Tibial nerve (tissue), 3 donors: ENCODE results near the gene SLC38A4.

Source experiments
- POLR2A ChIP-seq, 2 donors: fragments of 450-650 bp; IDR thresholded peaks; one replicate each; pipeline ENCODE4 v1.6.1; 2017; ENCODE audit warnings: antibody characterized with exemption in 2 of 2, mild to moderate bottlenecking in 2 of 2, moderate library complexity in 2 of 2
- TF ChIP-seq, protein P1 (sequence below), 5 experiments: fragments of 200-600 bp in 3 of 5; fragments of 450-650 bp in 2 of 5; sonication (generic) in 3 of 5; IDR thresholded peaks; one replicate each; pipeline ENCODE4 v1.5.1; 2016 to 2019; ENCODE audit warnings: antibody characterized with exemption in 5 of 5, mild to moderate bottlenecking in 3 of 5, moderate library complexity in 2 of 5

DNA sequence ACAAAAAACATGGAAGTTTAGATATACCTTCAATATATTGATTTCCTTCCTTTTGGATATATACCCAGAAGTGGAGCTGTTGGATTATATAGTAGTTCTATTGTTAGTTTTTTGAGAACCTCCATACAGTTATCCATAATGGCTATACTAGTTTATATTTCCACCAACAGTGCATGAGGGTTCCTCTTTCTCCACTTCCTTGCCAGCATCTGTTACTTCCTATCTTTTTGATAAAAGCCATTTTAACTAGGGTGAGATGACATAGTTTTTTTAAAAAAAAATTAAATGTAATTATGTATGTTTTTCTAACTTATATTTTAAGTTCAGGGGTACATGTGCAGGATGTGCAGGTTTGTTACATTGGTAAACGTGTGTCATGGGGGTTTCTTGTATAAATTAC, 10.0 kb upstream of the SLC38A4 start:
- TF ChIP-seq, protein P1, sequence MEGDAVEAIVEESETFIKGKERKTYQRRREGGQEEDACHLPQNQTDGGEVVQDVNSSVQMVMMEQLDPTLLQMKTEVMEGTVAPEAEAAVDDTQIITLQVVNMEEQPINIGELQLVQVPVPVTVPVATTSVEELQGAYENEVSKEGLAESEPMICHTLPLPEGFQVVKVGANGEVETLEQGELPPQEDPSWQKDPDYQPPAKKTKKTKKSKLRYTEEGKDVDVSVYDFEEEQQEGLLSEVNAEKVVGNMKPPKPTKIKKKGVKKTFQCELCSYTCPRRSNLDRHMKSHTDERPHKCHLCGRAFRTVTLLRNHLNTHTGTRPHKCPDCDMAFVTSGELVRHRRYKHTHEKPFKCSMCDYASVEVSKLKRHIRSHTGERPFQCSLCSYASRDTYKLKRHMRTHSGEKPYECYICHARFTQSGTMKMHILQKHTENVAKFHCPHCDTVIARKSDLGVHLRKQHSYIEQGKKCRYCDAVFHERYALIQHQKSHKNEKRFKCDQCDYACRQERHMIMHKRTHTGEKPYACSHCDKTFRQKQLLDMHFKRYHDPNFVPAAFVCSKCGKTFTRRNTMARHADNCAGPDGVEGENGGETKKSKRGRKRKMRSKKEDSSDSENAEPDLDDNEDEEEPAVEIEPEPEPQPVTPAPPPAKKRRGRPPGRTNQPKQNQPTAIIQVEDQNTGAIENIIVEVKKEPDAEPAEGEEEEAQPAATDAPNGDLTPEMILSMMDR (IDR thresholded peaks at IDR 0.05), result no peak
- TF ChIP-seq POLR2A (IDR thresholded peaks at IDR 0.05), result no peak
